GM19240 (cell line): Measurements from ENCODE around the gene LRRC37B.
"Not testable (repeated sequence)": the region's sequence is repeated elsewhere in the genome, so short reads cannot be mapped to it uniquely, and the experiment has no call there.

ENCODE experiments used
- DNase-seq: peaks from one replicate; pipeline ENCODE4 v3.0.0; 2011; ENCODE audit warnings: low spot score; ENCODE audit not compliant: insufficient read length

LRRC37B gene

DNA sequence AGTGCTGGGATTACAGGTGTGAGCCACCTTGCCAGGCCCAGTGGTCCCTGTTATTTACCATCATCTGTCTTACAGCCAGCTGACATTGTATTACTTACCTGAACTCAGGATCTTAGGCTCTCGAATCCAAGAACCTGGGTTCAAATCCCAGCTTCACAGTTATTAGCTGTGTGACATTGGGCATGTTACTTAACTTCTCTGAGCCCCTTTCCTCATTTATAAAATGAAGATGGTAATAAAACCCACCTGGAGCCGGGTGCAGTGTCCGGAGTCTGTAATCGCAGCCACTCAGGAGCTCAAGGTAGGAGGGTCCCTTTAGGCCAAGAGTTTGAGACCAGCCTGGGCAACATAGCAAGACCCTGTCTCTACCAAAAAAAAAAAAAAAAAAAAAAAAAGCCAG lies 79.7 kb downstream of the LRRC37B start:
- DNase-seq = not testable (repeated sequence)

DNA sequence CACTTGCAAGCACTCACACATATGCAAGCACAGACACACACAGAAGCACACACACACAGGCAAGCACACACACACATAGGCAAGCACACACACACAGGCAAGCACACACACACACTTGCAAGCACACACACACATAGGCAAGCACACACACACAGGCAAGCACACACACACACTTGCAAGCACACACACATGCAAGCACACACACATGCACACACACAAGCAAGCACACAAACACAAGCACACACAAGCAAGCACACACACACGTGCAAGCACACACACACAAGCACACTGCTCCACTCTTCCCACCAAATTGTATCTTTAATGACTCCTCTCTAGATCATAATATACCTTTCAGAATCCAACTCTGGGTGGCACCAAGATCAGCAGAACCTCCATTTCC lies 84.9 kb downstream of the LRRC37B start:
- DNase-seq = not testable (repeated sequence)

DNA sequence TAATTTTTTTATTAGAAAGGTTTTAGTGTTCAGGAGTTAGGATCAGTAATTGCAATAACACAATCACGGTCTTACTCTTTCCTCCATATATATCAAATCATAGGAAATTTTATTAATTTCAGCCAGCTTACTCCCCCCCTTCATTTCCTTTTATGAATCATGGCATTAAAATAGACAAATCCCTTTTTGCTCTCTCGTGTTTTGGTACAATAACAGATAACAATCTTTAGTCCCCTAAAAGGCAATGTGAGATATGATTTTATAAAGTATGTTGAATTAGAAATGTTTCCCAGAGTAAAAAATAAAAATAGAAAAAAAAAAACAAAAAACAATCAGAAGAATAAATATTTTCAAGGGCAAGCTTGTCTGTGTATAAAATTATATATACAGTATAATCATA lies 92.5 kb downstream of the LRRC37B start:
- DNase-seq = no peak

DNA sequence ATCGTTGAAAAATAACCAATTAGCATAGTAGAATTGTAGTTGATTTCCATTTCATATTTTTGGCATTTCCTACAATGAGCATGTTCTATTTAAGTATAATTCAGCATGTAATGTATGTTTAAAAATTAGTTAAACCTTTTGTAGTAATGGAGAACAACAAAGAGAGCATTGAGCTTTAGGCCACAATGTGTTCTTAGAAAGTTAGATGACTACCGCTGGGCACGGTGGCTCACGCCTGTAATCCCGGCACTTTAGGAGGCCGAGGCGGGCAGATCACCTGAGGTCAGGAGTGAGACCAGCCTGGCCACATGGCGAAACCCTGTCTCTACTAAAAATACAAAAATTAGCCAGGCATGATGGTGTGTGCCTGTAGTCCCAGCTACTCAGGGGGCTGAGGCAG lies 93.1 kb downstream of the LRRC37B start:
- DNase-seq = not testable (repeated sequence)

DNA sequence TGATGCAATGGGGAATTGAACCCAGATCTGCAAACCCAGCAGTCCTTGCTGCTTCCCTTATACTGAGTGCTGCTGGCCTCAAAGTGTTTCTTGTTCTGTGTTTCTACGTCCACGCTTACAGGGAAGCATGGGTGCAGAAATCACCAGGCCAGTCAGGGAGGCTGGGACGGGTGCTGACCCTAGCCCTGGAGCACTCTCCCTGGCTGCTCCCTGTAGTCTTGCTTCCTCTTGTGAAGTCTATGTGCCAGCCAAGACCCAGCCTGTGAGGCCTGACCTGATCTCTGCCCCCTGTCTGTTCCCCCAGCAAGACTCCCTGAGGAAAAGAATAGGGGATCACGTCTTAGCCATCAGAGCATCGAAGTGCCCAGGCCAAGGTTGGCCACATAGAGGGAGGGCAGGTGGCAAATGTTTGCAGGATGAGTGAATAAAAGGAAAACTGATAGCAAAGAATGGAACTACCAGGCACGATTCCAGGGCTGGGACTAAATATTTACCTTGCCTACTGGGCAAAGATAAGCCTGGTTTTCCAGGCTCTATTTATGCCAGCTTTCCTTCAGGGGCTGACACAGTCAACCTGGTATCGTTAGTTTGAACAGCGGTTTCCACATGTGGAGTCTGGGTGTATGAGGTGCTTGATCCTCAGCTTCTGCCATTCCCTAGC lies 93.9 kb downstream of the LRRC37B start:
- no peak for DNase-seq

DNA sequence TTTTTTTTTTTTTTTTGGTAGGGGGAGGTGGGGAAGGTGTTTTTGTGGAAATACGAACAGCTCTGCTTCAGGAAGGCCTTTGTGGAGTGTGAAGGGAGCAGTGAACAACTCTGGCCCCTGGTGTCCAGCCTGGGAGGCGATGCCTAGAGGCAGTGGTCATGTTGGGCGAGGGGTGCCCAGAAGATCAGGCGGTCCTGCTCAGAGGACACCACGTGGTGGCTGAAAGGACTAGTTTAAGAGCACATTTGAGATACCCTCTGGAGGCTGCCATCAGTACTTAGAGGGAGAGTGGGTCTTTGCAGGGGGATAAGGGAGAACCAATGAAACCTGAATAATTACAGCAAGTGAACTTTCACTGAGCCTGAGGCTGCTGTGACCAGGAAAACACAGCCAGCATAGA lies 95.0 kb downstream of the LRRC37B start:
- DNase-seq = no peak

DNA sequence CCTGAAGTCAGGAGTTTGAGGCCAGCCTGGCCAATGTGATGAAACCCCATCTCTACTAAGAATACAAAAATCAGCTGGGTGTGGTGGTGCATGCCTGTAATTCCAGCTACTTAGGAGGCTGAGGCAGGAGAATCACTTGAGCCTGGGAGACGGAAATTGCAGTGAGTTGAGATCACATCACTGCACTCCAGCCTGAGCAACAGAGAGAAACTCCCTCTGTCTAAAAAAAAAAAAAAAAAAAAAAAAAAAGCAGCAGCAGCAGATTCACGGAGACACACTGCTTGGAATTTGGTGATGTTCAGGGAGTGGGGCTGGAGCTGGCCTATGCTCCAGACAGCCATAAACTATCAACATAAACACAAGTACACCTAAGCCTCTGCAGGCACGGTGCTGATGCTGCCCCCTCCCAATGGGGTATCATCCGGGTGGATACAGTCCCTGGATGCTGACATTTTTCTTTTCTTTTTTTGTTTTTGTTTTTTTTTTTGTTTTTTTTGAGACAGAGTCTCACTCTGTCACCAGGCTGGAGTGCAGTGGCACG lies 95.5 kb downstream of the LRRC37B start:
- DNase-seq = no peak
